ENCODE measurements around the gene SLC25A43. TPM values are rescaled to one million over a fixed set of nuclear protein-coding genes. Genes with fewer than 3 reads are reported as not detected.

SLC25A43 gene
- total RNA-seq, 2 experiments from 2014 or later, result 0.91 to 1.0 TPM

GRCh38 chrX:119423631-119424030 lies 24.5 kb downstream of the SLC25A43 start:
- no peaks in the 10 kb centered on the region for H3K27me3 ChIP-seq (ENCODE audit: control insufficient read depth in 1 of 2, insufficient read depth in 2 of 2, low read length in 2 of 2)
- H3K4me3 ChIP-seq (ENCODE audit: low read length), result no peak overlapping the region
- no peaks in the 10 kb centered on the region for H3K9me3 ChIP-seq (ENCODE audit: control insufficient read depth in 1 of 2, insufficient read depth in 1 of 2, low read length in 2 of 2)
- Mint-ChIP-seq H3K27ac (no peak overlapping the region), H3K4me1 (ENCODE audit: low read depth) (peaks cover 13% of the 10 kb centered on the region), H3K4me3 (no peak overlapping the region), H3K9me3 (no peaks in the 10 kb centered on the region), H3K27me3 (no peaks in the 10 kb centered on the region), H3K36me3 (ENCODE audit: low read depth) (no peaks in the 10 kb centered on the region)
- no peak for TF ChIP-seq CTCF (IDR thresholded peaks at IDR 0.05)
- ATAC-seq (ENCODE audit: poor library complexity) (no peak), DNase-seq (peak in 2 of 14 experiments; percentile 2 to 13)
- H3K36me3 ChIP-seq (ENCODE audit: insufficient read depth, low read length), result no peaks in the 10 kb centered on the region
- intact Hi-C loops (cut with DNase I, micrococcal nuclease), result no loop called here
- no peak overlapping the region for H3K27ac ChIP-seq (ENCODE audit: low read depth in 1 of 2, low read length in 2 of 2)
- CTCF ChIA-PET, result no interaction called here
- POLR2A ChIA-PET, result interaction anchor here (0.6 kb wide), 1 partner anchor 26 kb away, joined by 4 read pairs; no protein-coding TSS in a partner anchor
- H3K4me1 ChIP-seq (ENCODE audit: insufficient read depth, low read length), result peaks cover 4% of the 10 kb centered on the region

- DNase-seq (no peak), ATAC-seq (ENCODE audit: poor library complexity) (no peak)
- TF ChIP-seq CTCF (IDR thresholded peaks at IDR 0.05), result no peak
- H3K4me1 ChIP-seq (ENCODE audit: insufficient read depth, low read length), result peaks cover 4% of the 10 kb centered on the region
- H3K36me3 ChIP-seq (ENCODE audit: insufficient read depth, low read length), result no peaks in the 10 kb centered on the region
- POLR2A ChIA-PET, result no interaction called here
- Mint-ChIP-seq H3K27ac (no peak overlapping the region), H3K4me3 (no peak overlapping the region), H3K27me3 (no peaks in the 10 kb centered on the region), H3K36me3 (ENCODE audit: low read depth) (no peaks in the 10 kb centered on the region), H3K9me3 (no peaks in the 10 kb centered on the region), H3K4me1 (ENCODE audit: low read depth) (peaks cover 13% of the 10 kb centered on the region)
- no peaks in the 10 kb centered on the region for H3K9me3 ChIP-seq (ENCODE audit: control insufficient read depth in 1 of 2, insufficient read depth in 1 of 2, low read length in 2 of 2)
- no peak overlapping the region for H3K27ac ChIP-seq (ENCODE audit: low read depth in 1 of 2, low read length in 2 of 2)
- CTCF ChIA-PET, result no interaction called here
- no peaks in the 10 kb centered on the region for H3K27me3 ChIP-seq (ENCODE audit: control insufficient read depth in 1 of 2, insufficient read depth in 2 of 2, low read length in 2 of 2)
- no peak overlapping the region for H3K4me3 ChIP-seq (ENCODE audit: low read length)
- intact Hi-C loops (cut with DNase I, micrococcal nuclease), result no loop called here
Measured at GRCh38 chrX:119424999-119425398, 25.9 kb downstream of the SLC25A43 start.

- H3K9me3 Mint-ChIP-seq, result no peaks in the 10 kb centered on the region
- H3K27me3 Mint-ChIP-seq, result no peaks in the 10 kb centered on the region
- no peak for TF ChIP-seq CTCF (IDR thresholded peaks at IDR 0.05)
- no peak overlapping the region for H3K4me3 Mint-ChIP-seq
- DNase-seq (peak in 5 of 14 experiments; percentile 1 to 14 (median 6)), ATAC-seq (ENCODE audit: poor library complexity) (no peak)
- Histone ChIP-seq H3K36me3 (ENCODE audit: insufficient read depth, low read length) (no peaks in the 10 kb centered on the region), H3K9me3 (ENCODE audit: control insufficient read depth in 1 of 2, insufficient read depth in 1 of 2, low read length in 2 of 2) (no peaks in the 10 kb centered on the region), H3K27ac (ENCODE audit: low read depth in 1 of 2, low read length in 2 of 2) (no peak overlapping the region), H3K4me3 (ENCODE audit: low read length) (no peak overlapping the region), H3K4me1 (ENCODE audit: insufficient read depth, low read length) (peaks cover 4% of the 10 kb centered on the region), H3K27me3 (ENCODE audit: control insufficient read depth in 1 of 2, insufficient read depth in 2 of 2, low read length in 2 of 2) (no peaks in the 10 kb centered on the region)
- ChIA-PET CTCF (no interaction called here), POLR2A (interaction anchor here (0.9 kb wide), 1 partner anchor 41 kb away, joined by 3 read pairs; the partner anchor contains the start of gene SLC25A5)
- H3K36me3 Mint-ChIP-seq (ENCODE audit: low read depth), result no peaks in the 10 kb centered on the region
- intact Hi-C loops (cut with DNase I, micrococcal nuclease), result no loop called here
- peaks cover 13% of the 10 kb centered on the region for H3K4me1 Mint-ChIP-seq (ENCODE audit: low read depth)
- H3K27ac Mint-ChIP-seq, result peak overlapping the region; percentile 76
Measured at GRCh38 chrX:119427024-119427794, 28.1 kb downstream of the SLC25A43 start.

All from CD4-positive, alpha-beta T cell (primary cell).